MG63 (cell line): ENCODE data around the gene RELL2. TPM values are rescaled to one million over a fixed set of nuclear protein-coding genes. Genes with fewer than 3 reads are reported as not detected.

Experiments used
- DNase-seq: peaks from one replicate; pipeline ENCODE4 v3.0.0-alpha.2; 2020
- H3K27me3 ChIP-seq: fragments of 250-450 bp; sonication (Bioruptor Pico); 2 replicates; pipeline ENCODE4 v1.5.1; 2020; ENCODE audit warnings: mild to moderate bottlenecking, moderate library complexity
- H3K36me3 ChIP-seq: fragments of 250-450 bp; sonication (Bioruptor Pico); 2 replicates; pipeline ENCODE4 v1.5.1; 2020; ENCODE audit warnings: mild to moderate bottlenecking, moderate library complexity
- H3K4me3 ChIP-seq: fragments of 250-450 bp; sonication (Bioruptor Pico); 2 replicates; pipeline ENCODE4 v1.5.1; 2020; ENCODE audit warnings: mild to moderate bottlenecking, moderate library complexity
- H3K9me3 ChIP-seq: fragments of 250-450 bp; sonication (Bioruptor Pico); 2 replicates; pipeline ENCODE4 v1.5.1; 2020; ENCODE audit warnings: mild to moderate bottlenecking, moderate library complexity
- total RNA-seq: library from RNA; depleted of rRNA; stranded (reverse); fragments of >200 nt; shearing (Covaris generic); gene quantifications from 2 replicates; pipeline ENCODE4 v1.2.3, GENCODE V29; 2014; ENCODE audit warnings: low replicate concordance

The RELL2 gene
- total RNA-seq, 1 experiment from 2014 or later, result 15.1 TPM

- peak; percentile 43 for DNase-seq
- Histone ChIP-seq H3K9me3 (no peaks in the 10 kb centered on the region), H3K27me3 (no peaks in the 10 kb centered on the region; the same call in 1 of the 2 replicates), H3K4me3 (peak overlapping the region; percentile 99), H3K36me3 (peaks cover 30% of the 10 kb centered on the region)
These were observed 1.1 kb downstream of the RELL2 start for GRCh38 chr5:141637767-141638419.

GRCh38 chr5:141638771-141639170 lies 2.0 kb downstream of the RELL2 start:
- no peaks in the 10 kb centered on the region; the same call in 1 of the 2 replicates for H3K27me3 ChIP-seq
- no peaks in the 10 kb centered on the region for H3K9me3 ChIP-seq
- no peak for DNase-seq
- H3K4me3 ChIP-seq, result no peak overlapping the region
- peaks cover 24% of the 10 kb centered on the region for H3K36me3 ChIP-seq

GRCh38 chr5:141639357-141640050 lies 2.7 kb downstream of the RELL2 start:
- no peak for DNase-seq
- Histone ChIP-seq H3K27me3 (no peaks in the 10 kb centered on the region; the same call in 1 of the 2 replicates), H3K9me3 (no peaks in the 10 kb centered on the region), H3K36me3 (peaks cover 16% of the 10 kb centered on the region), H3K4me3 (no peak overlapping the region)

GRCh38 chr5:141640051-141640415 lies 3.2 kb downstream of the RELL2 start:
- H3K9me3 ChIP-seq, result no peaks in the 10 kb centered on the region
- no peak for DNase-seq
- peaks cover 11% of the 10 kb centered on the region for H3K36me3 ChIP-seq
- no peak overlapping the region for H3K4me3 ChIP-seq
- H3K27me3 ChIP-seq, result no peaks in the 10 kb centered on the region; the same call in 1 of the 2 replicates

- no peak overlapping the region for H3K4me3 ChIP-seq
- H3K36me3 ChIP-seq, result peaks cover 10% of the 10 kb centered on the region
- no peaks in the 10 kb centered on the region; the same call in 1 of the 2 replicates for H3K27me3 ChIP-seq
- H3K9me3 ChIP-seq, result no peaks in the 10 kb centered on the region
- DNase-seq, result no peak
These were observed 3.9 kb downstream of the RELL2 start for GRCh38 chr5:141640698-141641097.

GRCh38 chr5:141641634-141642267 lies 5.0 kb downstream of the RELL2 start:
- DNase-seq, result peak; percentile 43
- Histone ChIP-seq H3K27me3 (no peaks in the 10 kb centered on the region), H3K9me3 (no peaks in the 10 kb centered on the region), H3K36me3 (peaks cover 10% of the 10 kb centered on the region; the same call in 1 of the 2 replicates), H3K4me3 (no peak overlapping the region)

GRCh38 chr5:141646026-141646425 lies 9.2 kb downstream of the RELL2 start:
- H3K27me3 ChIP-seq, result no peaks in the 10 kb centered on the region; the same call in 1 of the 2 replicates
- peaks cover 7% of the 10 kb centered on the region for H3K36me3 ChIP-seq
- H3K4me3 ChIP-seq, result no peak overlapping the region
- H3K9me3 ChIP-seq, result no peaks in the 10 kb centered on the region
- DNase-seq, result no peak

- Histone ChIP-seq H3K4me3 (no peak overlapping the region), H3K27me3 (no peaks in the 10 kb centered on the region; the same call in 1 of the 2 replicates), H3K36me3 (peaks cover 7% of the 10 kb centered on the region), H3K9me3 (no peaks in the 10 kb centered on the region)
- no peak for DNase-seq
These were observed 10.4 kb downstream of the RELL2 start for GRCh38 chr5:141647242-141647641.

GRCh38 chr5:141647851-141648250 lies 11.1 kb downstream of the RELL2 start:
- no peak for DNase-seq
- no peaks in the 10 kb centered on the region; the same call in 1 of the 2 replicates for H3K27me3 ChIP-seq
- H3K36me3 ChIP-seq, result peaks cover 7% of the 10 kb centered on the region
- no peak overlapping the region for H3K4me3 ChIP-seq
- no peaks in the 10 kb centered on the region for H3K9me3 ChIP-seq

- Histone ChIP-seq H3K9me3 (no peaks in the 10 kb centered on the region), H3K27me3 (no peaks in the 10 kb centered on the region; the same call in 1 of the 2 replicates), H3K4me3 (no peak overlapping the region), H3K36me3 (peaks cover 7% of the 10 kb centered on the region)
- DNase-seq, result no peak
These were observed 12.4 kb downstream of the RELL2 start for GRCh38 chr5:141649056-141649688.

- H3K4me3 ChIP-seq, result no peak overlapping the region
- H3K27me3 ChIP-seq, result no peaks in the 10 kb centered on the region; the same call in 1 of the 2 replicates
- no peak for DNase-seq
- no peaks in the 10 kb centered on the region for H3K9me3 ChIP-seq
- H3K36me3 ChIP-seq, result peaks cover 7% of the 10 kb centered on the region
These were observed 13.2 kb downstream of the RELL2 start for GRCh38 chr5:141649972-141650371.

- Histone ChIP-seq H3K4me3 (peak within 1 kb of the TSS; percentile 56), H3K9me3 (no peaks in the 10 kb centered on the region), H3K27me3 (no peaks in the 10 kb centered on the region; the same call in 1 of the 2 replicates), H3K36me3 (peaks cover 3% of the 10 kb centered on the region; the same call in 1 of the 2 replicates)
- peak; percentile 79 for DNase-seq
These were observed 14.3 kb downstream of the RELL2 start, which contains the start of gene FCHSD1 for GRCh38 chr5:141650851-141651727. Gene FCHSD1 (minus strand): TSS chr5:141651418. CDS start chr5:141651368, 50 bp downstream.

GRCh38 chr5:141651728-141652105 lies 14.9 kb downstream of the RELL2 start:
- no peaks in the 10 kb centered on the region; the same call in 1 of the 2 replicates for H3K27me3 ChIP-seq

GRCh38 chr5:141654298-141654697 lies 17.5 kb downstream of the RELL2 start:
- Histone ChIP-seq H3K27me3 (no peaks in the 10 kb centered on the region), H3K4me3 (no peak overlapping the region), H3K9me3 (no peaks in the 10 kb centered on the region), H3K36me3 (peaks cover 3% of the 10 kb centered on the region; the same call in 1 of the 2 replicates)
- peak; percentile 86 for DNase-seq

More at GRCh38 chr5:141651728-141652105, 14.9 kb downstream of the RELL2 start:
- peak overlapping the region; percentile 56 for H3K4me3 ChIP-seq
- no peaks in the 10 kb centered on the region for H3K9me3 ChIP-seq
- no peak for DNase-seq
- peaks cover 3% of the 10 kb centered on the region; the same call in 1 of the 2 replicates for H3K36me3 ChIP-seq

GRCh38 chr5:141655020-141655419 lies 18.2 kb downstream of the RELL2 start:
- no peaks in the 10 kb centered on the region for H3K9me3 ChIP-seq
- DNase-seq, result no peak
- H3K4me3 ChIP-seq, result no peak overlapping the region
- no peaks in the 10 kb centered on the region for H3K27me3 ChIP-seq
- peaks cover 3% of the 10 kb centered on the region; the same call in 1 of the 2 replicates for H3K36me3 ChIP-seq

- no peak for DNase-seq
- Histone ChIP-seq H3K36me3 (peaks cover 3% of the 10 kb centered on the region; the same call in 1 of the 2 replicates), H3K9me3 (no peaks in the 10 kb centered on the region)
These were observed 19.6 kb downstream of the RELL2 start for GRCh38 chr5:141656396-141656795.

More at GRCh38 chr5:141656396-141656795, 19.6 kb downstream of the RELL2 start:
- Histone ChIP-seq H3K4me3 (no peak overlapping the region), H3K27me3 (no peaks in the 10 kb centered on the region)
